ENCODE data around the gene RPL10. TPM values are rescaled to one million over a fixed set of nuclear protein-coding genes. Genes with fewer than 3 reads are reported as not detected.

Gene RPL10
- total and polyA plus RNA-seq, 2 donors (not counting 3 experiments of a cell fraction or from before 2014, with no cell fraction given), result 2,493 to 7,586 TPM

DNA sequence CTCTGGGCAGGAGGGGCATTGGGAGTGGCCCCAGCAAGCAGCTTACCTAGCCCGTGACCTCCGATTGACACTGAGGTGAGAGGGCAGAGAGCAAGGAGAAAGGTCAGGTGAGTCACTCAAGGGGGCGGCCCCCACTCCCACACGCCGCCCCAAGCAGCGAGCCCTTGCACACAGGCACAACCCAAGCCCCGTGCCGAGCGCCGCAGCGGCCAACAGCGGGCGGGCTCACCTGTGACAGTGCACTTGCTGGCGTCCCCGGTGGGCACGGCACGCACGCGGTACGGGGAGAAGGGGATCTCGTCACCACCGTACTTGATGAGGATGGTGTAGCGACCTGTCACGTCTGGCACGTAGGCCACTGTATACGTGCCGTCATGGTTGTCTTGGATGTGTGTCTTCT lies 41.0 kb upstream of the RPL10 start:
- Histone ChIP-seq H3K4me3 (replicated peaks in 1 of 3; ENCODE audit: insufficient read depth in 1 of 3, low read depth in 1 of 3, low read length in 3 of 3) (no peak overlapping the region), H3K4me1 (ENCODE audit: control insufficient read depth, extremely low read depth, insufficient read depth, low read length) (no peaks in the 10 kb centered on the region), H2AFZ (ENCODE audit: low read depth, low read length) (no peak overlapping the region), H4K20me1 (replicated peaks; ENCODE audit: control insufficient read depth, extremely low read depth, insufficient read depth, low read length) (no peaks in the 10 kb centered on the region), H3K36me3 (ENCODE audit: control insufficient read depth in 2 of 2, extremely low read depth in 1 of 2, insufficient read depth in 2 of 2, low read length in 2 of 2) (peaks cover 16 to 97% of the 10 kb centered on the region in 2 experiments), H3K9ac (replicated peaks; ENCODE audit: extremely low read depth, insufficient read depth, low read length) (no peak overlapping the region), H3K4me2 (ENCODE audit: insufficient read depth, low read length) (no peak overlapping the region), H3K9me1 (replicated peaks; ENCODE audit: control insufficient read depth, extremely low read depth, insufficient read depth, low read length) (no peaks in the 10 kb centered on the region), H3K27ac (ENCODE audit: insufficient read depth, low read depth, low read length) (no peak overlapping the region), H3K79me2 (ENCODE audit: control insufficient read depth, insufficient read depth, low read length) (peaks cover 52% of the 10 kb centered on the region), H3K9me3 (replicated peaks; ENCODE audit: control insufficient read depth, insufficient read depth, low read length) (no peaks in the 10 kb centered on the region), H3K27me3 (ENCODE audit: control insufficient read depth in 2 of 2, insufficient read depth in 2 of 2, low read length in 2 of 2) (no peaks in the 10 kb centered on the region)
- ChIA-PET POLR2A (no interaction called here), CTCF (no interaction called here)
- FAIRE-seq, result no peak
- intact Hi-C loops (cut with micrococcal nuclease), result no loop called here
- dilution Hi-C loops (cut with MboI; ENCODE audit: extremely low pct_ligation_motif_present, low sequenced_read_pairs), result no loop called here
- DNase-seq (ENCODE audit: low read depth, low spot score), result no peak
- no TSS peak for BruUV-seq (replicated peaks)
- TF ChIP-seq JUN (IDR thresholded peaks at IDR 0.05; ENCODE audit: borderline replicate concordance, insufficient read depth, insufficient read length, low read depth) (no peak), POLR2AphosphoS5 (IDR thresholded peaks at IDR 0.05; ENCODE audit: insufficient read depth, low read depth, low read length) (no peak), EZH2 (IDR thresholded peaks at IDR 0.05; ENCODE audit: borderline replicate concordance, low read depth, low read length, severe bottlenecking) (no peak), MYC (IDR thresholded peaks at IDR 0.05; ENCODE audit: low read depth, low read length) (no peak), FOS (IDR thresholded peaks at IDR 0.05; ENCODE audit: borderline replicate concordance, insufficient read depth, low read length) (no peak), POLR2A (IDR thresholded peaks at IDR 0.05; ENCODE audit: low read depth, low read length) (no peak), GATA2 (IDR thresholded peaks at IDR 0.05; ENCODE audit: insufficient read depth, insufficient read length, low read depth, low read length) (no peak)
- TF ChIP-seq, protein P1, sequence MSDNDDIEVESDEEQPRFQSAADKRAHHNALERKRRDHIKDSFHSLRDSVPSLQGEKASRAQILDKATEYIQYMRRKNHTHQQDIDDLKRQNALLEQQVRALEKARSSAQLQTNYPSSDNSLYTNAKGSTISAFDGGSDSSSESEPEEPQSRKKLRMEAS (IDR thresholded peaks at IDR 0.05; ENCODE audit: insufficient read depth, insufficient read length), result no peak
- TF ChIP-seq, protein P2, sequence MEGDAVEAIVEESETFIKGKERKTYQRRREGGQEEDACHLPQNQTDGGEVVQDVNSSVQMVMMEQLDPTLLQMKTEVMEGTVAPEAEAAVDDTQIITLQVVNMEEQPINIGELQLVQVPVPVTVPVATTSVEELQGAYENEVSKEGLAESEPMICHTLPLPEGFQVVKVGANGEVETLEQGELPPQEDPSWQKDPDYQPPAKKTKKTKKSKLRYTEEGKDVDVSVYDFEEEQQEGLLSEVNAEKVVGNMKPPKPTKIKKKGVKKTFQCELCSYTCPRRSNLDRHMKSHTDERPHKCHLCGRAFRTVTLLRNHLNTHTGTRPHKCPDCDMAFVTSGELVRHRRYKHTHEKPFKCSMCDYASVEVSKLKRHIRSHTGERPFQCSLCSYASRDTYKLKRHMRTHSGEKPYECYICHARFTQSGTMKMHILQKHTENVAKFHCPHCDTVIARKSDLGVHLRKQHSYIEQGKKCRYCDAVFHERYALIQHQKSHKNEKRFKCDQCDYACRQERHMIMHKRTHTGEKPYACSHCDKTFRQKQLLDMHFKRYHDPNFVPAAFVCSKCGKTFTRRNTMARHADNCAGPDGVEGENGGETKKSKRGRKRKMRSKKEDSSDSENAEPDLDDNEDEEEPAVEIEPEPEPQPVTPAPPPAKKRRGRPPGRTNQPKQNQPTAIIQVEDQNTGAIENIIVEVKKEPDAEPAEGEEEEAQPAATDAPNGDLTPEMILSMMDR (IDR thresholded peaks at IDR 0.05; ENCODE audit: extremely low read depth in 1 of 2, insufficient read depth in 1 of 2, low read depth in 1 of 2, low read length in 2 of 2), result no peak

Data from endothelial cell of umbilical vein (primary cell).